ENCODE results near the gene NFYC. TPM values are rescaled to one million over a fixed set of nuclear protein-coding genes. Genes with fewer than 3 reads are reported as not detected.

Gene NFYC
- total RNA-seq, 2 donors from 2014 or later: 46.9 to 62.2 TPM

- Histone ChIP-seq H3K27ac (no peak overlapping the region), H3K36me3 (no peaks in the 10 kb centered on the region), H3K4me1 (no peaks in the 10 kb centered on the region), H3K9me3 (no peaks in the 10 kb centered on the region), H3K9ac (ENCODE audit: low read depth in 2 of 2, low read length in 2 of 2) (no peak overlapping the region), H3K27me3 (no peaks in the 10 kb centered on the region), H3K4me3 (no peak overlapping the region)
- no peak for DNase-seq
- intact Hi-C loops (cut with DNase I): no loop called here
- no peak for TF ChIP-seq CTCF (IDR thresholded peaks at IDR 0.05)
Observed at GRCh38 chr1:40776236-40777072, 85.0 kb downstream of the NFYC start.

GRCh38 chr1:40777224-40777970 is 85.9 kb downstream of the NFYC start:
- H3K27ac ChIP-seq: no peak overlapping the region
- intact Hi-C loops (cut with DNase I): no loop called here

GRCh38 chr1:40780678-40781607 is 89.4 kb downstream of the NFYC start:
- H3K27me3 ChIP-seq: no peaks in the 10 kb centered on the region
- no peaks in the 10 kb centered on the region for H3K9me3 ChIP-seq
- no peak overlapping the region for H3K4me3 ChIP-seq
- no peak overlapping the region for H3K27ac ChIP-seq
- intact Hi-C loops (cut with DNase I): no loop called here
- no peak overlapping the region for H3K9ac ChIP-seq (ENCODE audit: low read depth in 2 of 2, low read length in 2 of 2)
- peaks cover 10% of the 10 kb centered on the region for H3K4me1 ChIP-seq
- TF ChIP-seq CTCF (IDR thresholded peaks at IDR 0.05): no peak
- DNase-seq: no peak
- H3K36me3 ChIP-seq: no peaks in the 10 kb centered on the region

More at GRCh38 chr1:40777224-40777970, 85.9 kb downstream of the NFYC start:
- H3K4me3 ChIP-seq: no peak overlapping the region
- no peaks in the 10 kb centered on the region for H3K9me3 ChIP-seq
- no peak overlapping the region for H3K9ac ChIP-seq (ENCODE audit: low read depth in 2 of 2, low read length in 2 of 2)
- H3K4me1 ChIP-seq: no peaks in the 10 kb centered on the region
- no peaks in the 10 kb centered on the region for H3K36me3 ChIP-seq
- H3K27me3 ChIP-seq: no peaks in the 10 kb centered on the region
- TF ChIP-seq CTCF (IDR thresholded peaks at IDR 0.05): no peak
- DNase-seq: no peak

- no peak for DNase-seq
- intact Hi-C loops (cut with DNase I): no loop called here
- no peaks in the 10 kb centered on the region for H3K9me3 ChIP-seq
- peaks cover 10% of the 10 kb centered on the region for H3K4me1 ChIP-seq
- TF ChIP-seq CTCF (IDR thresholded peaks at IDR 0.05): no peak
- no peak overlapping the region for H3K9ac ChIP-seq (ENCODE audit: low read depth in 2 of 2, low read length in 2 of 2)
- H3K4me3 ChIP-seq: no peak overlapping the region
- no peaks in the 10 kb centered on the region for H3K36me3 ChIP-seq
- H3K27me3 ChIP-seq: no peaks in the 10 kb centered on the region
- H3K27ac ChIP-seq: no peak overlapping the region
Observed at GRCh38 chr1:40781608-40781971, 90.1 kb downstream of the NFYC start.

GRCh38 chr1:40782371-40782956 is 91.0 kb downstream of the NFYC start:
- intact Hi-C loops (cut with DNase I): no loop called here
- H3K27ac ChIP-seq: peak overlapping the region; percentile 17
- H3K4me3 ChIP-seq: peak overlapping the region; percentile 43
- peak; percentile 72 for DNase-seq
- H3K36me3 ChIP-seq: no peaks in the 10 kb centered on the region
- H3K9me3 ChIP-seq: no peaks in the 10 kb centered on the region
- peak overlapping the region; percentile 52 to 76 for H3K9ac ChIP-seq (ENCODE audit: low read depth in 2 of 2, low read length in 2 of 2)
- no peak for TF ChIP-seq CTCF (IDR thresholded peaks at IDR 0.05)
- no peaks in the 10 kb centered on the region for H3K27me3 ChIP-seq
- peaks cover 10% of the 10 kb centered on the region for H3K4me1 ChIP-seq
